Frontal cortex (tissue), 4 donors: Measurements from ENCODE around the gene MRPL49. TPM values are rescaled to one million over a fixed set of nuclear protein-coding genes. Genes with fewer than 3 reads are reported as not detected.
A peak's percentile ranks its signal among the peaks of the same experiment; 100 is the strongest.
"Not testable (repeated sequence)": the region's sequence is repeated elsewhere in the genome, so short reads cannot be mapped to it uniquely, and the experiment has no call there.

Experiments used
- DNase-seq, 2 donors: peaks; one replicate each; pipeline ENCODE4 v3.0.0; 2012; ENCODE audit warnings: low spot score in 2 of 2
- FAIRE-seq: peaks from 2 replicates; lab custom pipeline; 2012; peaks lifted over from hg19 to GRCh38; lab: Jason Lieb, UNC
- total RNA-seq: library from RNA; depleted of rRNA; stranded (reverse); fragments of >200 nt; gene quantifications from one replicate; pipeline ENCODE4 v1.2.3, GENCODE V29; 2014
- donor health status: control.
- donor health status: control.
- donor health status: control.

Gene MRPL49
- total RNA-seq, 1 donor from 2014 or later, result 29.3 TPM

- no peak for FAIRE-seq
- no peak for DNase-seq
These were observed 9.3 kb downstream of the MRPL49 start for GRCh38 chr11:65131417-65131776.

- peak in 1 of 2 donors; percentile 4 for DNase-seq
- FAIRE-seq, result no peak
These were observed 9.7 kb downstream of the MRPL49 start for GRCh38 chr11:65131895-65132237.

GRCh38 chr11:65132238-65132987 is 10.3 kb downstream of the MRPL49 start:
- no peak for FAIRE-seq
- DNase-seq, result peak in 1 of 2 donors; percentile 3

- no peak for FAIRE-seq
These were observed 11.0 kb downstream of the MRPL49 start for GRCh38 chr11:65132988-65133700.

GRCh38 chr11:65133724-65134123 is 11.6 kb downstream of the MRPL49 start:
- DNase-seq (peak in 1 of 2 donors; percentile 21), FAIRE-seq (no peak)

More at GRCh38 chr11:65132988-65133700, 11.0 kb downstream of the MRPL49 start:
- DNase-seq, result peak in 1 of 2 donors; percentile 11

GRCh38 chr11:65134240-65134951 is 12.3 kb downstream of the MRPL49 start, which contains the start of gene SYVN1:
Gene SYVN1 (minus strand): TSS chr11:65134519. CDS start chr11:65133601, 918 bp downstream.
- DNase-seq (peak; percentile 92 to 96), FAIRE-seq (no peak)

GRCh38 chr11:65134952-65135632 is 13.0 kb downstream of the MRPL49 start:
- FAIRE-seq, result no peak
- DNase-seq, result peak; percentile 81 to 91

- DNase-seq, result no peak
- FAIRE-seq, result no peak
These were observed 13.6 kb downstream of the MRPL49 start for GRCh38 chr11:65135633-65136145.

- DNase-seq (no peak), FAIRE-seq (no peak)
These were observed 14.5 kb downstream of the MRPL49 start for GRCh38 chr11:65136515-65137096.

- DNase-seq, result no peak
- no peak for FAIRE-seq
These were observed 19.9 kb downstream of the MRPL49 start for GRCh38 chr11:65141896-65142494.

- DNase-seq, result no peak
- FAIRE-seq, result no peak
These were observed 25.4 kb downstream of the MRPL49 start for GRCh38 chr11:65147352-65148075.

GRCh38 chr11:65148657-65149056 is 26.5 kb downstream of the MRPL49 start:
- no peak for DNase-seq
- FAIRE-seq, result no peak

- DNase-seq, FAIRE-seq: not testable (repeated sequence)
These were observed 28.0 kb downstream of the MRPL49 start for GRCh38 chr11:65150131-65150508.

GRCh38 chr11:65150509-65151299 is 28.6 kb downstream of the MRPL49 start:
- FAIRE-seq, result no peak
- DNase-seq, result peak in 1 of 2 donors; percentile 68

GRCh38 chr11:65151331-65151899 is 29.3 kb downstream of the MRPL49 start:
- DNase-seq (no peak), FAIRE-seq (no peak)

- no peak for DNase-seq
- FAIRE-seq, result no peak
These were observed 30.0 kb downstream of the MRPL49 start for GRCh38 chr11:65152122-65152521.

- DNase-seq (no peak), FAIRE-seq (no peak)
These were observed 34.1 kb downstream of the MRPL49 start for GRCh38 chr11:65156256-65156655.
